ENCODE measurements around the gene LRRC45. TPM values are rescaled to one million over a fixed set of nuclear protein-coding genes. Genes with fewer than 3 reads are reported as not detected.

Gene LRRC45
- total RNA-seq, 1 experiment from 2014 or later, result 38.1 TPM

GRCh38 chr17:82004517-82005455 lies 18.3 kb upstream of the LRRC45 start:
- no peak overlapping the region for H3K27ac Mint-ChIP-seq
- ATAC-seq (no peak), DNase-seq (ENCODE audit: low spot score) (no peak)
- ChIA-PET CTCF (interaction anchor here (1.0 to 2.6 kb wide), 4 partner anchors 9 to 33 kb away, joined by 3 to 12 read pairs (median 4); partner anchors contain the start of gene DCXR), POLR2A (no interaction called here)
- TF ChIP-seq STAT6 (CRISPR knock-in tag; conservative IDR thresholded peaks at IDR 0.05; ENCODE audit: low read depth) (no peak), PRRX2 (CRISPR knock-in tag; IDR thresholded peaks at IDR 0.05) (no peak), AFF4 (CRISPR knock-in tag; IDR thresholded peaks at IDR 0.05; ENCODE audit: borderline replicate concordance) (no peak), ZMAT4 (CRISPR knock-in tag; IDR thresholded peaks at IDR 0.05) (no peak), CBFB (CRISPR knock-in tag; IDR thresholded peaks at IDR 0.05; ENCODE audit: low read depth) (no peak), CREB1 (CRISPR knock-in tag; IDR thresholded peaks at IDR 0.05) (no peak), ATF1 (CRISPR knock-in tag; IDR thresholded peaks at IDR 0.05) (no peak), TEAD1 (CRISPR knock-in tag; IDR thresholded peaks at IDR 0.05) (no peak), E2F4 (CRISPR knock-in tag; IDR thresholded peaks at IDR 0.05; ENCODE audit: borderline replicate concordance, low read depth) (no peak), TCF7 (CRISPR knock-in tag; IDR thresholded peaks at IDR 0.05; ENCODE audit: low read depth) (no peak), ZNF671 (CRISPR knock-in tag; IDR thresholded peaks at IDR 0.05) (no peak), MAX (CRISPR knock-in tag; IDR thresholded peaks at IDR 0.05) (no peak), FOXJ3 (CRISPR knock-in tag; IDR thresholded peaks at IDR 0.05; ENCODE audit: borderline replicate concordance) (no peak), PREB (CRISPR knock-in tag; IDR thresholded peaks at IDR 0.05; ENCODE audit: borderline replicate concordance) (no peak), ZNF416 (CRISPR knock-in tag; IDR thresholded peaks at IDR 0.05) (no peak), ZNF232 (CRISPR knock-in tag; IDR thresholded peaks at IDR 0.05) (no peak), GABPB1 (CRISPR knock-in tag; IDR thresholded peaks at IDR 0.05) (no peak)
- no peak overlapping the region for H3K4me3 Mint-ChIP-seq
- no peaks in the 10 kb centered on the region for H3K9me3 Mint-ChIP-seq
- no peaks in the 10 kb centered on the region for H3K4me1 Mint-ChIP-seq
- no peaks in the 10 kb centered on the region for H3K27me3 Mint-ChIP-seq (ENCODE audit: low read depth)
- no peaks in the 10 kb centered on the region for H3K36me3 Mint-ChIP-seq

All from WTC11 (cell line).